AML-193 (cell line): ENCODE results near the gene FIGNL1.
"Not testable (repeated sequence)": the region's sequence is repeated elsewhere in the genome, so short reads cannot be mapped to it uniquely, and the experiment has no call there.

Source experiments
- DNase-seq, 2 experiments: peaks; one replicate each; lab custom pipeline; 2025; lab: John Stamatoyannopoulos, UW

Gene FIGNL1

DNA sequence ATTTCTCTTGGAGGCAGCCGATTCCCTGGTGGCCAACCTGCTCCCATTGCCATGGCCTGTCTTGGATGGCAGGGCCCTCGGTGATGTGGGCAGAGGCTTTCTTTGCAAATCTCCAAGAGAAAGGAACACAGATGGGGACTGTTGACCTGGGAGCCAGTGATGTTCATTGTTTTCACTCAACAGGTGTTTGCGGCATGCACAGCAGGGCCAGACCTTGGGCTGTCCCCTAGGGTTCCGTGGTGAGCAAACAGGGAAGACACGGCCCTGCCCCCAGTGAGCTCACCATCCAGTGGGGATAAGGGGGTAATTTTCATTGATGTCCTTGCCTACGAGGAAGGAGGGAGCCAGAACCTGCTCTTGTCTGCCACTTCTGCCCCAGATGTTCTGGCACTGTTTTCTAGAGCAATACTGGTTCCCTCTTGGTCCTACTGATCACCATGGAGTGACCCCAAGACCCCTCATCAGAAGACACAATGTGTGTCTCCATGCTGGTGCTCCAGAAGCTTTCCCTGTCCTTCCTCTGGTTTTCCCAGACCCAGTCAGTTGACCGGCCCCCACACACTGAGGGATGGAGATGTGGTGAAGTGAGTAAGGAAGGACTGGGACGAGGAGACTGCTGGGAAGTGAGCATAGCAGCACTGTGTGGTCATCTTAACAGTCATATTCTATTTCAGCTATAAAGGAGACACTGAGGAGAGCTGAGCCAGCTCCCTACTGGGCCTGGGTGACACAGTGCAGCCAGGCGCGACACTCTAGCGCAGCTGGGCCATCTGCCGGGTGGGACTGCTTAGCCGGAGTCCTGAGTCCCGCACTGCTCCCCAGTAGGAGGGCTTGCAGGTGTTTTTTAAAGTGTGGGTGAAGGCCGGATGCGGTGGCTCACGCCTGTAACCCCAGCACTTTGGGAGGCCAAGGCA lies 20.4 kb upstream of the FIGNL1 start:
- DNase-seq, result no peak

DNA sequence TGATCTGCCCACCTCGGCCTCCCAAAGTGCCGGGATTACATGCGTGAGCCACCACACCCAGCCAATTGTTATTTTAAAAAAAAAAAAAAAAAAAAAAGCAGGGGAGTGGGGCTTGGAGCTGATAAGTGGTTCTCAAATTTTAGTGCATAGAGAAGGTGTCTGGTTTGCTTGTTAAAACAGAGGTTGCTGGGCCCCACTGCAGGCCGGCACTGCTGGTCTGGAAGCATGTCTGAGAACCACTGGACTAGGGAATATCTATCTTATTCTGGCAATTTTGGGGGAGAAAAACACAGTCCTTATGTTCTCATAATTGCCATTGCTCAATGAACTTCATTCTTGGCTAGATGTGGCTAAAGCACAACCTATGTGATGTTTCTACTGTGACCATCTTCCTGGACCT lies 19.0 kb upstream of the FIGNL1 start:
- DNase-seq, result no peak

DNA sequence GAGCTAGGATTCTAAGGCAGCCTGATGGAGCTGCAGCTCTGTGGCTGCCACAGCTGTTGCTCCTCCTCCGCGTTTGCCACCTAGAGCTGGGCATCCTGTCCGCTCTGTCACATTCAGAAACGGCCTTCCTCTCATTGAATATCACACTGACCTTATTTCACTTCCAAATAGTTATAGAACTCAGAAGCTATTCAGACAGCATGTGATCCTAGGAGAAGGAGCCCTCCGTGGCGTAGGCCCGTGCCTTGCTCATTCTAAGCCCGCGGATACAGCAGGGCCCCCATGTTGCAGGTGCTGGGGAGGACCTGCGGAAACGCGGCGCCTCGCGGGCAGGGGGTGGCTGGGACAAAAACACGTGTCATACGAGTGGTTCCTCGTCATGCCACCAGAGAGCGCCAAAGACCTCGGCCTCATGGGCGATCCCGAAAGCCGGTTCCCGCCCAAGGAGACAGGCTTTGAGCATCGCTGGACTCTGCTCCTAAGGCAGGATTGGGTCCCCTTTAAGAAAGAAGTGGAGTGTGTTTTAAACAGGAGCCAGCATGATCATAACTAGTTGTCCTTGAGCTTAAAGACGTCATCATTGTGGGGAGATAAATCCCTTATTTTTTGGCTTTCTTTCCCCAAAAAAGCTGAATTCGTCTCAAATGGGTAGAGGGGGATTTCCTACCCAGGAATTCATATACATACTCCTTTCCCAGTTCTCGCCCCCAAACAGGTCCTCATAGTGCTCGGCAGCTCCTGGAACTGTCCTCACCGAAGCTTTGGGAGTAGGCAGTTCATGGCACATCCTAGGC lies 17.9 kb upstream of the FIGNL1 start:
- DNase-seq, result peak; percentile 54 to 56

DNA sequence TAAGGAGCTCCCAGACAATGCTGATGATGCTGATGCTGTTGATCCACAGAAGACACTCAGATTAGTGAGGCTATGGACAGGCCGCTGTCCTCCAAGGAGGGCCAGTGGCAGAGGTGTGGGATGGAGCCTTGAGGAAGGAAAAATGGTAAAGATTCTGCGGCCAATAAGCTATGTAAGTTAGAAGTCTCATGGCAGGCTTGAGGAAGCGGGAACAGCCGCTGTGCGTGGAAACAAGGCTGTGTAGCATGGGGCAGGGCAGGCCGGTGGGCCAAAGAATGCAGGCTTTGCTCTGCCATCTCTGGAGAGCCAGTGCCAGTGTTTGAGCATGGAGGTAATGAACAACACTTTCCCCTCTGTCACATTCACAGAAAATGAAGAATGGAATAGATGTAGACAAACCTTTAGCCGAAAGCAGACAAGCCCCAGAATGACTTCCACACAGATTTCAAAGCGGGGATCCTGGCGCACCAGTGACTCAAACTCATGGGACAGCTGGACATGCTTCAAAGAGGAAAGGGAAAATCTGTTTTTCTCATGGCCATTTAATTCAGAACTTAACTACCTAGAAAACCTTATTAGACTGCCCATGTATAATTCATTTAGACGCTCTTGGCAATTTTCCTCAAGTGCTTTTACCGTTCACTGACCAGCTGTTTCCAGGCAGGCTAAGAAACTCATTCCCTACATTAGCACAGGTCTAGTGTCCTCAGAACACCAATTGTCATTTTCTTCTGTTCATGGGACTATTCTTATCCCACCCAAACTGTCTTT lies 16.9 kb upstream of the FIGNL1 start:
- DNase-seq, result no peak

DNA sequence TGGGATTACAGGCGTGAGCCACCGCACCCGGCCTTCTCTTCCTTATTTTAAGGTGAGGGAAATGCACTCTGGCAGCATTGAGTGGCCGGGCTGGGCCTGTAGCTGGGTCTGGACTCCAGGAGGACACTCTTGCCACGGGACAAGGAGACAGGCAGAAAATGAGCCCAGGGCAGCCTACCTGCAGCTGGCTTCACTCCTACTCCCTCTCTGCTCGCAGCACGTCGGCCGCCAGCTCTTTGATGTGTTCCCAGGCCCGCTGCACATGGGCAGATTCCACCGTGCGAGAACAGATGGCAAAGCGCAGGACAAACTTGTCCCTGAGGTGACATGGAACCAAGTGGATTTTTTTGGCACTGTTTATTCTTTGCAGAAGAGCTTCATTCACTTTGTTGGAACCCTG lies 12.9 kb upstream of the FIGNL1 start:
- DNase-seq, result no peak

DNA sequence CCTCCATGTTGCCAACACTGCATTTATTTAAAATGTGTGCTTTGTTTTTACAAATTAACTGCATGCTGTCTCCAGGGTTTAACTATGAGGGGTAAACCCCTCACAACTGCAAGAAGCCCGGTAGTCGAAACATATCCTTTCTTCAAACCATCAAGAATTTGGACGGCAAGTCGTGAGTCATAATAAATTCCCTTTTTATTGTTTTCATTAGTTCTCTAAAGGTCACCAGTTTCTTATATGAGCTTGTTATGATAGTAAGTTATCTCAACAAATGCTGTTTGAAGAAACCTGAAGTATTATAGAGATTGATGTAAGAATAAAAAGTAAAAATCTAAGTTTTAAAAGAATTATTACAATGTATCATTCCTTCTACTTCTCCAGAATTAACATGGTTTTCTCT lies 12.2 kb upstream of the FIGNL1 start:
- DNase-seq, result no peak

DNA sequence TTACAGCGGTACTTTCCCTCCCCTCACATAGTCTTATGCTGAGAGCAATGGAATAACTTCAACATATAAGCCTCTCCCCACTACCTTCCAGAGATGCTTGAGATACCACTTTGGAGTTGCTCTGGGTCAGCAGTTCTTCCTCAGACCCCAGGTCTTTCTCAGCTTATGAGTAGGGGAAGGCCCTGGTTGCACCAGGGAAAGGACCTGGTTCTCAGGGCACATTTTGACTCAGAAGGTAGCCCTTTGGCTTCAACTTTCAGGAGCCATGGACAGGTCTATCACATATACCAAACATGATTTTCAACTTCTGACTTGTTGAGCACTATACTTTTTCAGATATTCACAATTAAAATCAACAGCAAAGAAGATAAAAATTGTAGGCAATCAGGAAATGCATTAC lies 11.5 kb upstream of the FIGNL1 start:
- no peak for DNase-seq

DNA sequence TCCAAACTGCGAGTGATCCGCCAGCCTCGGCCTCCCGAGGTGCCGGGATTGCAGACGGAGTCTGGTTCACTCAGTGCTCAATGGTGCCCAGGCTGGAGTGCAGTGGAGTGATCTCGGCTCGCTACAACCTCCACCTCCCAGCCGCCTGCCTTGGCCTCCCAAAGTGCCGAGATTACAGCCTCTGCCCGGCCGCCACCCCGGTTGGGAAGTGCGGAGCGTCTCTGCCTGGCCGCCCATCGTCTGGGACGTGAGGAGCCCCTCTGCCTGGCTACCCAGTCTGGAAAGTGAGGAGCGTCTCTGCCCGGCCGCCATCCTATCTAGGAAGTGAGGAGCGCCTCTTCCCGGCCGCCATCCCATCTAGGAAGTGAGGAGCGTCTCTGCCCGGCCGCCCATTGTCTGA lies 9.0 kb upstream of the FIGNL1 start:
- DNase-seq, result not testable (repeated sequence)

DNA sequence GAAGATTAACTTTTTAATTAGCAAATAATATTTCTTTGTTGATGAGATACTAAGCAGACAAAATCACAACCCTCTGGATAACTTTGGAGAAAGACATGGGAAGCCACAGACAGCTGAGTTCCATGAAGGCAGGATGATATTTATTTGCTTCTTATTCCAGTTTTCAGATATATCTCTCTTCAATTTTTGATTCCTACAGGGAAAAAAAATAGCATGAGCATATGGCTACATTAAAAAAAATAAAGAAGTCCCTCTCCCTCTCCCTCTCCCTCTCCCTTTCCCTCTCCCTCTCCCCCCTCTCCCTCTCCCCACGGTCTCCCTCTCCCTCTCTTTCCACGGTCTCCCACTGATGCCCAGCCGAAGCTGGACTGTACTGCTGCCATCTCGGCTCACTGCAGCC lies 8.5 kb upstream of the FIGNL1 start:
- DNase-seq, result not testable (repeated sequence)

DNA sequence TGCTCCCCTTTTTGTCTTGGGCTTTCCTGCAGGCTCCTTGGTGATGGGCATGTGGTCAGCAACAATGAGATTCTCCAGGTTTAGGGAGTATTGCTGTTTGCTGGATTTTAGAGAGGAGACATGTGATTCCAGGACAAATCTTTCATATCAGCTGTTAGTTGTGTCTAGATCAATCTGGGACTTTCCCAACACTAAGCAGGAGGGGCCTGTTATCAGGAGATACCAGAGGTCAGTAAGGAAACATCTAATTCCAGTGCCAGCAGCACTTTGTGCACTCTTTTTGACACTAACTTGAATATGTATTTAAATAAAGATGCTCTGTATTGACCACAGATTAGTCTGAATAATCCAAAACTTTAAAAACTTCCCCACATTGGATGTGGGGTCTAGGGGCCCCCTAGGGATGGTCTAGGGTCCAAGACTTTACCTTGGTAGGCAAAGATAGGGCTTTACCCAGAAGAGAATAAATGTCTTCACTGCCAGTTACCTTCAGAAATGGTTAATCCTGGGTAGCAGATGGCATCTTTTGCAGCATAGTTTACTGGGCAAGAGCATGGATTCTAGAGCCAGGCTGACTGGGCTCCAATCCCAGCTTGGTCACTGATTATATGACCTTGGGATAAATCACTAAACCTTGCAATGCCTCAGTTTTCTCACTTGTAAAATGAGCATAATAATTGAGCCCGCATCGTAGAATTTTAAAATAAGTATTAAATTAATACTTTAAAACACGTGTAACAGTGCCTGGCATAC lies 6.4 kb upstream of the FIGNL1 start:
- DNase-seq, result no peak

DNA sequence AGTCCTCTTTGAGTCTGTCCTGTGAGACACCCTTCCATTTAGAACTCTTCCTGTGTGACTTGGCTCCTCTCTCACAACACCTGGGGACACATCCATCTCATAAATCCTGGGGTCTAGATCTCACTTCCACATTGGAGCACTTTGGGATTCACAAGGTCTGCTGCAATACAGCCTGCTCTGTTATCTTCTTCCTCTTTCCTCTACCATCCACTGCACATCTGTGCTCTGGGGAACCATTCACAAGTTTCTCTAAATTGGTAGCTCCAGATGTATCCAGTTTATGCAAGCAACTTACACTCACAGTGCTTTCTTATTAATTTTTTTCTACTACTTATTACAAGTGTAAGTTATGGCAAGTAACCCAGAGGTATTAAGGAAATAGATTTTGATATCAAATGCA lies 5.5 kb upstream of the FIGNL1 start:
- peak in 1 of 2 experiments; percentile 17 for DNase-seq

DNA sequence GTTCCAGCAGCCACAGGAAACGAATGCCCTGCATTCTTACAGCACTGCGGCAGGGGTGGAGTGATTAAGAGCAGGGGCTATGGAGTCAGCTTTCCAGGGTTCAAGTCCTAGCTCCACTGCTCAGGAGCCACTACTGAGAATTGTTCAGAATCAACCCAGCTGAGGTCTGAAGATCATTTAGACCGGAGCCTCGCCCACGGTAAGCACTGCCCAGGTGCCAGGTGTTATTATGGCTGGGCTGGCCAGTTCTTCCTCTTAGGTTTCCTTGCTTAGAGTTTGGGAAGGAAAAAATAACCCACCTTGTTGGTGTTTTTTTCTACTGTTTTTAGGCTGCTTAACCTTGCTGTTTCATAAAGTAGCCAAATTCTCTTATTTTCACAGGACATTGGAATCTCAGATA lies 4.8 kb upstream of the FIGNL1 start:
- no peak for DNase-seq

DNA sequence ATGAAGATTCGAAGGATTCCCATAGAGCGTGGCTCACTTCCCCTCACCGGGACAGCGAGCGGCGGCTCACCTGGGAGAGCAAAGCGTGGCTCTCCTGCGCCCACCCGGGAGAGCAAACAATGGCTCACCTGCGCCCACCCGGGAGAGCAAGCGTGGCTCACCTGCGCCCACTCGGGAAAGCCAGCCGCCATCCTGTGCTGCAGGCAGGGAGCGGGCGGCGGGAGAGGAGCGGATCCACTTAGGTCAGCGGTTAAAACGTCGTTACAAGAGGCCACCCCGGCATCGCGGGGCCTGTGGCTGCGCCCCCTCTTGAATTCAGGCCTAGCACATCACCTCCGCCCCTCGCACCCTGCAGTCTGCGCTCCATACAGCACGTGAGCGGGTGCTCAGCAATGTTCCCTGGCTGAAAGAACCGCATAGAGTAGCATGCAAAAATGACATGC lies 461 bp upstream of the FIGNL1 start:
- no peak for DNase-seq

DNA sequence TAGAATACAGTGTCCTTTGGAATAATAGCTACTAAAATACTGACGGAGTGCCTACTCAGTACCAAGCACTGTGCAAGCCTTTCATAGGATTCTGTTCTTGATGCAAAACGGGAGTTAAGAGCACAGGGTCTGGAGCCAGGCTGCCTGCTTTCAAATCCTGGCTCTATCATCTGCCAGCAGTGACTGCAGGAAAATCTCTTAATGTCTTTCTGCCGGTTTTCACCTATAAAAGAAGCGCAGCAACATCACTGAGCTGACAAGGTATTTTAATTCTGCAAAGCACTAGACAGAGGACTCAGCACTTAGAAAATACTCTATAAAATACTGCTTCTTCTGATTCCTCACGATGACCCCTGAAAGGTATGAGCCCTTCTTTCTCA lies 659 bp downstream of the FIGNL1 start:
- DNase-seq, result no peak

DNA sequence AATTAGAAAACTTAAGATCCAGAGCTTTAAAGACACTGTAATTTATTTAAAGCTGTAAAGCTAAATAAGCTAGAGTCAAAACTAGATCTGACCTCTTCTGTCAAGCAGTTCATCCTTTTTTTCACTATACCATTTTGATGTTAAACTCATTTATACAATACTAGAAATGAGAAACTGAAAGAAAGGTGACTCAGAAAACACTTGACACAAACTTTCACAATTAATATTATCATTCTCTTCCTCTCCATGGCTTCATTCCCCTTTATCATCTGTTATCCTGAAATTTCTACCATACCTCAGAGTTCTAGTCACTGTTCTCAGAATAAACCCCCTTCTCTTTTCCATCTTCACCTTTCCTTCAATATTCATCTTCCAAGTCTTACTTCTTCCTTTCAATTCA lies 1.3 kb downstream of the FIGNL1 start:
- DNase-seq, result no peak

DNA sequence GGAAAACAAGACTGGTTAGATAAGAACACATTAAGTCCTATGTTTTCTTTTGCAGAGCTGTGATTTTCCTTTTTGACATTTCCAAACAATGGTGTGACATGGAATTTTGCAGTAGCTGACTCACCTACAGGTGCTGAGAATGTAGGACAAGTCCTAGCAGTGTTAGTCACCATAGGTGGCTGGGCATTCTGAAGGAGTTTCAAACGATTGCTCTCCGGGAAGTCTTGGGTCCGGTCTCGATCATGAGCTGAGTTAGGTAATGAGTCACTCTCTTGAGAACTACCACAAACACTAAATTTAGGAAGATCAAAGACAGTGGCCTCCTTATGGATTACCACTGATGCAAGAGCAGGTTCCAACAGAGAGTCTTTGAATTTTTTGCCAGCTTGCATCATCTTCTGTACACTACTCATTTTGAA lies 3.6 kb downstream of the FIGNL1 start:
- DNase-seq, result no peak

DNA sequence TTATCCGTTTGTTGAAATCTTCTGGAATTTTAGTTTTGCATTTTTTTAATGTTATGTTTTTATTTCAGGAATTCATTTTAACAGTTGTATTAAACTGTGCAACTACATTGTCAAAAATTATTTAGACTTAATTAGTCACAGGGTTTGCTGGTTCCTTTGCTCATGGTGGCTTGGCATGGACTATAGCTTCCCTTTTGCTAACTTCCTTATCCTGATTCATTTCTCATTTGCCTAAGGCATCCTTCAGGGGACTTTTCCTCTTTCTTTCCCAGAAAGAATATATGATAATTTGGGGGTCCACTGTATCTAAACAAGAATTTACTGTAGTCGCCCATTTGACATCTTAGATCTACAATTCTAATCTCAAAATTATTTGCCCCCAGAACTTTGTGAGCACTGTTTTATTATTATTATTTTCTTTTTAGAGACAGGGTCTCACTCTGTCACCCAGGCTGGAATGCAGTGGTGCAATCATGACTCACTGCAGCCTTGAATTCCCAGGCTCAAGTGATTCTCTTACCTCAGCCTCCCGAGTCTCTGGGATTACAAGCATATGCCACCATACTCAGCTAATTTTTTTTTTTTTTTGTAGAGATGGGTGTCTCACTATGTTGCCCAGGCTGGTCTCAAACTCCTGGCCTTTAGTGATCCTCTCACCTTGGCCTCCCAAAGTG lies 13.9 kb downstream of the FIGNL1 start:
- DNase-seq, result peak; percentile 25 to 26

DNA sequence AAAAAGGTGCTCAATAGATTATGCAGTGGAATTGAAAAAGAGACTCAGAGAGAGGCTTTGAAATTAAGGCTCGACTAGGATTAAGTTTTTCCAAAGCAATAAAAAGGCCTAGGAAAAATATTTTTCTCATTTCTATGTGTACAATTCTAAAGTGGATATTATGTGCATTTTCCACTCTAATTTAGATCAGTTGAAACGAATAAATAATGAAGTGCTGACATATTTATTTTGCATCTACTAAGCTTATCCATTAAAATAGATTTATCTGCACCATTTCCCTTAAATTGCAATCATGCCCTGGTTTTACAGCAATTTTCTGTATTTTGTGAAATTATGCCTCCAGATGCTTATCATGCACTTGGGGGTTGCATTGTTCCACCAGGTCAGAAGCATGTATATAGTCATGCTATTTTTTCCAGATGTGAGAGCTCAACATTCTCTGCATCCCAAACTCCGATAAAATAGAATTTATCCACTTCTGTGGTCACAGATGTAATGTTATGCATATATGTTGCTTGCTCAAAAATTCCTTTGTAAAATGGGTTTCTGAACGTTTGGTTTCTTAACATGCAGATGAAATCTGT lies 18.3 kb downstream of the FIGNL1 start:
- no peak for DNase-seq

DNA sequence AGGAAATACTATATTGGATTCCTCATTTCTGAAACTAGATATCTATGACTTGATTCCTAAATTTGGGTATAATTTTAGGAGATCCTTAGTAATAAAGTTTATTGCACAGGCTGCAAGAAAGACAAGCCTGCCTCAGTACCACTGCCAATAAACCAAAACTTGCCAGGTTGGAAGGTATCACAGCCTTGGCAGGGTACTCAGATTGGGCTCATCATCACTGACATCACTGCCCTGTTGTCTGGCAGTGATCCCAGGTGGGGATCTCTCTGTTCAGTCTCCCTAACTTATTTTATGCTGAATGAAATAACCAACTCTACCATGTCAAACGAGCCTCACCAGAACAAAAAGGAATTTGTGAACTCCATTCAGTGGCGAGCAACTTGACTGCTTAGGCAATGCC lies 18.8 kb downstream of the FIGNL1 start:
- no peak for DNase-seq

DNA sequence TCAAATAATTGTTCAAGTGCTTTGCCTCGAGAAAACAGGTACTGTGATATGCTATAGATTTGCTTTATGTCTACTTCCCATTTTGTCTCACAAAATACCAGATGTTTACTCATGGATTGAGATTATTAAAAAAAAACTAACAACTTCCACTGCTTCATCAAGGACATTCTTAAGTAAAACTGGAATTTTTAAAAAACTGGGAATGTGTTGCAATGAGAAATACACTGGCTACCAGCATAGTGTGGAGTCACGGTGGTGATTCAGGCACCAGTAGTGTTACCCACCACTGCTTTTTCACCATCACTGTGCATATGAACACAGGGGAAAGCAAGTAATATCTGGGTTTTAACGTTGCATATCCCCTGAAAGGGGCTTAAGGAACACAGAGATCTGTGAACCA lies 21.2 kb downstream of the FIGNL1 start:
- DNase-seq, result no peak

DNA sequence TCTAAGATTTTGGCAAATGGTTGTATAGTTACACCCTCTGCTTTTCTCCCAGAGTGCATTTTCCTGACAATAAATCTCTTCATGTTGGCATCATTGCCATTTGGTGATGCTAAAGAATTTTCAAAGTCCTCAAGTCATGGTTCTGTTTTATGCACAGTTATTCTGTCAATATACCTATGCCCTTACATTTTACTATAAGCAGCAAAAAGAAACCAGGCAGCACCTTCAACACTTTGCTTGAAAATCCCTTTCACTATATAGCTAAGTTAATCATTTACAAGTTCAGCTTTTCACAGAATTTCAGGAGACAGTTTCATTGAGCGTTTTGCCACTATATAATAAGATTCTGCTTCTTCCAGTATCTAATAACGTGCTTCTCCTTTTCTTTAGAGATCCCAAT lies 22.6 kb downstream of the FIGNL1 start:
- DNase-seq, result no peak
